ENCODE results near the gene GTF2F1.

GRCh38 chr19:6392221-6393073 is 517 bp downstream of the GTF2F1 start:
- no peak for TF ChIP-seq CTCF (IDR thresholded peaks at IDR 0.05; ENCODE audit: insufficient read depth, low read length, poor library complexity, severe bottlenecking)
- TF ChIP-seq EZH2phosphoT487 (conservative IDR thresholded peaks at IDR 0.05; ENCODE audit: low read length) = no peak

Measured in SU-DHL-6 (cell line).